H9 (cell line): ENCODE results near the gene RCAN1. TPM values are rescaled to one million over a fixed set of nuclear protein-coding genes. Genes with fewer than 3 reads are reported as not detected.

Experiments used
- DNase-seq: peaks from one replicate; pipeline ENCODE4 v3.0.0-alpha.2; 2017
- H2AFZ ChIP-seq: one replicate; pipeline ENCODE4 v1.6.1; 2013; ENCODE audit warnings: mild to moderate bottlenecking, low read length, control low read depth, moderate library complexity
- H2AK5ac ChIP-seq: 2 replicates; pipeline ENCODE4 v1.6.1; 2013; ENCODE audit warnings: low read length, control low read depth, mixed read lengths; ENCODE audit not compliant: insufficient read length
- H2BK120ac ChIP-seq: one replicate; pipeline ENCODE4 v1.6.1; 2013; ENCODE audit warnings: low read depth, mild to moderate bottlenecking, low read length, control low read depth, inconsistent platforms; ENCODE audit not compliant: poor library complexity, severe bottlenecking
- H2BK12ac ChIP-seq: 2 replicates; pipeline ENCODE4 v1.6.1; 2013; ENCODE audit warnings: low read length, control low read depth, mixed read lengths, low read depth; ENCODE audit not compliant: insufficient read length
- H2BK15ac ChIP-seq: 2 replicates; pipeline ENCODE4 v1.6.1; 2013; ENCODE audit warnings: low read depth, low read length, control low read depth
- H2BK20ac ChIP-seq: one replicate; pipeline ENCODE4 v1.6.1; 2013; ENCODE audit warnings: low read depth, mild to moderate bottlenecking, low read length, control low read depth, inconsistent platforms; ENCODE audit not compliant: poor library complexity, severe bottlenecking
- H2BK5ac ChIP-seq: 2 replicates; pipeline ENCODE4 v1.6.1; 2013; ENCODE audit warnings: low read length, control low read depth, mixed read lengths; ENCODE audit not compliant: insufficient read length
- H3K14ac ChIP-seq: 2 replicates; pipeline ENCODE4 v1.6.1; 2013; ENCODE audit warnings: low read length, control low read depth; ENCODE audit not compliant: insufficient read depth
- H3K18ac ChIP-seq: 2 replicates; pipeline ENCODE4 v1.6.1; 2013; ENCODE audit warnings: low read depth, mild to moderate bottlenecking, mixed read lengths, low read length, control low read depth; ENCODE audit not compliant: insufficient read length
- H3K23ac ChIP-seq: 2 replicates; pipeline ENCODE4 v1.6.1; 2013; ENCODE audit warnings: low read length, control low read depth, mixed read lengths, low read depth; ENCODE audit not compliant: insufficient read length
- H3K23me2 ChIP-seq: 2 replicates; pipeline ENCODE4 v1.6.1; 2013; ENCODE audit warnings: low read depth, mild to moderate bottlenecking, mixed read lengths, low read length, control low read depth; ENCODE audit not compliant: insufficient read length, poor library complexity, severe bottlenecking
- H3K27ac ChIP-seq: 2 replicates; pipeline ENCODE4 v1.5.1; 2013; ENCODE audit warnings: low read length, control low read depth, mixed read lengths, low read depth; ENCODE audit not compliant: insufficient read length
- H3K27me3 ChIP-seq: 2 replicates; pipeline ENCODE4 v1.6.1; 2013; ENCODE audit warnings: low read length, control low read depth, inconsistent platforms; ENCODE audit not compliant: insufficient read depth
- H3K4ac ChIP-seq: 2 replicates; pipeline ENCODE4 v1.6.1; 2013; ENCODE audit warnings: low read depth, mild to moderate bottlenecking, control low read depth, inconsistent platforms, low read length, moderate library complexity
- H3K4me1 ChIP-seq: 2 replicates; pipeline ENCODE4 v1.6.1; 2013; ENCODE audit warnings: low read length, control low read depth, inconsistent platforms; ENCODE audit not compliant: insufficient read depth
- H3K4me2 ChIP-seq: 2 replicates; pipeline ENCODE4 v1.6.1; 2013; ENCODE audit warnings: low read length, control low read depth, mixed read lengths; ENCODE audit not compliant: insufficient read length, insufficient read depth
- H3K56ac ChIP-seq: 2 replicates; pipeline ENCODE4 v1.6.1; 2013; ENCODE audit warnings: low read depth, mild to moderate bottlenecking, mixed read lengths, low read length, control low read depth; ENCODE audit not compliant: insufficient read length
- H3K79me1 ChIP-seq: 2 replicates; pipeline ENCODE4 v1.6.1; 2013; ENCODE audit warnings: low read depth, mild to moderate bottlenecking, moderate library complexity, low read length, control low read depth, inconsistent platforms; ENCODE audit not compliant: insufficient read depth, poor library complexity, severe bottlenecking
- H3K79me2 ChIP-seq: 2 replicates; pipeline ENCODE4 v1.6.1; 2013; ENCODE audit warnings: low read length, control low read depth, inconsistent platforms; ENCODE audit not compliant: insufficient read depth
- H3K9ac ChIP-seq: 2 replicates; pipeline ENCODE4 v1.6.1; 2013; ENCODE audit warnings: low read length, control low read depth, mixed read lengths; ENCODE audit not compliant: insufficient read length; ENCODE audit errors: extremely low read depth
- H3K9me3 ChIP-seq: one replicate; pipeline ENCODE4 v1.6.1; 2013; ENCODE audit warnings: low read depth, low read length, inconsistent platforms; ENCODE audit not compliant: control insufficient read depth
- H3T11ph ChIP-seq: one replicate; pipeline ENCODE4 v1.6.1; 2013; ENCODE audit warnings: mild to moderate bottlenecking, low read length, control low read depth, inconsistent platforms
- H4K20me1 ChIP-seq: one replicate; pipeline ENCODE4 v1.6.1; 2013; ENCODE audit not compliant: control insufficient read depth, insufficient read length, insufficient read depth
- H4K5ac ChIP-seq: 2 replicates; pipeline ENCODE4 v1.6.1; 2013; ENCODE audit warnings: low read depth, mild to moderate bottlenecking, mixed read lengths, low read length, control low read depth; ENCODE audit not compliant: insufficient read length
- H4K8ac ChIP-seq: replicated peaks from 2 replicates; pipeline ENCODE4 v1.6.1; 2013; ENCODE audit warnings: low read length, control low read depth, mixed read lengths, low read depth; ENCODE audit not compliant: insufficient read length
- H4K91ac ChIP-seq: 2 replicates; pipeline ENCODE4 v1.6.1; 2013; ENCODE audit warnings: low read depth, mild to moderate bottlenecking, moderate library complexity, mixed read lengths, low read length, control low read depth; ENCODE audit not compliant: insufficient read length
- H3K27ac Mint-ChIP-seq, 3 experiments: 2 replicates in 2 of 3; 3 replicates in 1 of 3; pipeline ENCODE4 v1.8.0; 2020 to 2021; ENCODE audit warnings: mixed read lengths in 3 of 3, mild to moderate bottlenecking in 1 of 3, moderate library complexity in 1 of 3
- H3K27me3 Mint-ChIP-seq: 2 replicates; pipeline ENCODE4 v1.8.0; 2021; ENCODE audit warnings: low read depth, mild to moderate bottlenecking, moderate library complexity, mixed read lengths
- H3K36me3 Mint-ChIP-seq, 3 experiments: 2 replicates in 2 of 3; 3 replicates in 1 of 3; pipeline ENCODE4 v1.8.0; 2020 to 2021; ENCODE audit warnings: low read depth in 3 of 3, mixed read lengths in 3 of 3; ENCODE audit not compliant: insufficient read depth in 1 of 3
- H3K4me1 Mint-ChIP-seq, 2 experiments: 2 replicates each; pipeline ENCODE4 v1.8.0; 2020; ENCODE audit warnings: mixed read lengths in 2 of 2
- H3K4me3 Mint-ChIP-seq, 2 experiments: 2 replicates in 1 of 2; 3 replicates in 1 of 2; pipeline ENCODE4 v1.8.0; 2020 to 2021; ENCODE audit warnings: mild to moderate bottlenecking in 2 of 2, mixed read lengths in 2 of 2, moderate library complexity in 1 of 2
- H3K9me3 Mint-ChIP-seq, 2 experiments: 2 replicates in 1 of 2; 3 replicates in 1 of 2; pipeline ENCODE4 v1.8.0; 2020; ENCODE audit warnings: mild to moderate bottlenecking in 2 of 2, mixed read lengths in 2 of 2, moderate library complexity in 1 of 2
- WGBS: extraction: QIAGEN DNeasy Blood & Tissue Kit; methylation state at CpG from one replicate; pipeline ENCODE4 v1.1.7; 2013; ENCODE audit warnings: missing lambda C conversion rate, low lambda C conversion rate, mixed read lengths; ENCODE audit not compliant: insufficient read length; ENCODE audit errors: extremely low coverage; 5-methylcytosine and 5-hydroxymethylcytosine counted together
- total RNA-seq: library from RNA; stranded (reverse); gene quantifications from 2 replicates; pipeline ENCODE4 v1.2.1, GENCODE V29; 2021
- TF ChIP-seq, protein P1 (sequence below): fragments of 200-600 bp; sonication (generic); conservative IDR thresholded peaks from 3 replicates; pipeline ENCODE4 v1.8.0; 2021; ENCODE audit warnings: antibody characterized with exemption, mild to moderate bottlenecking

Gene RCAN1
- total RNA-seq, 1 experiment from 2014 or later, result 7.0 TPM

- peaks cover 6 to 14% (median 8%) of the 10 kb centered on the region in 3 experiments for H3K36me3 Mint-ChIP-seq
- no CpG with 5 or more reads among the region's 9 CpGs for WGBS
- Histone ChIP-seq H3K56ac (no peak overlapping the region), H3K9me3 (no peaks in the 10 kb centered on the region), H3T11ph (no peak overlapping the region), H3K79me2 (no peaks in the 10 kb centered on the region), H2AFZ (no peak overlapping the region), H2BK15ac (no peak overlapping the region), H4K5ac (no peak overlapping the region), H4K8ac (no peak overlapping the region), H2BK12ac (no peak overlapping the region), H3K14ac (no peak overlapping the region), H2BK5ac (no peak overlapping the region), H3K4me1 (no peaks in the 10 kb centered on the region), H3K27ac (no peak overlapping the region), H2AK5ac (no peak overlapping the region), H3K23ac (no peak overlapping the region), H3K4ac (no peak overlapping the region), H3K79me1 (no peaks in the 10 kb centered on the region), H4K91ac (no peak overlapping the region), H3K27me3 (no peaks in the 10 kb centered on the region), H3K4me2 (no peak overlapping the region), H2BK20ac (no peak overlapping the region), H3K9ac (no peak overlapping the region), H2BK120ac (no peak overlapping the region), H3K23me2 (no peaks in the 10 kb centered on the region), H4K20me1 (no peaks in the 10 kb centered on the region), H3K18ac (no peak overlapping the region)
- DNase-seq, result no peak
- peaks cover 16 to 17% of the 10 kb centered on the region in 2 experiments for H3K9me3 Mint-ChIP-seq
- no peak overlapping the region for H3K4me3 Mint-ChIP-seq
- H3K27ac Mint-ChIP-seq, result no peak overlapping the region
- peaks cover 9 to 11% of the 10 kb centered on the region in 2 experiments for H3K4me1 Mint-ChIP-seq
- TF ChIP-seq, protein P1, sequence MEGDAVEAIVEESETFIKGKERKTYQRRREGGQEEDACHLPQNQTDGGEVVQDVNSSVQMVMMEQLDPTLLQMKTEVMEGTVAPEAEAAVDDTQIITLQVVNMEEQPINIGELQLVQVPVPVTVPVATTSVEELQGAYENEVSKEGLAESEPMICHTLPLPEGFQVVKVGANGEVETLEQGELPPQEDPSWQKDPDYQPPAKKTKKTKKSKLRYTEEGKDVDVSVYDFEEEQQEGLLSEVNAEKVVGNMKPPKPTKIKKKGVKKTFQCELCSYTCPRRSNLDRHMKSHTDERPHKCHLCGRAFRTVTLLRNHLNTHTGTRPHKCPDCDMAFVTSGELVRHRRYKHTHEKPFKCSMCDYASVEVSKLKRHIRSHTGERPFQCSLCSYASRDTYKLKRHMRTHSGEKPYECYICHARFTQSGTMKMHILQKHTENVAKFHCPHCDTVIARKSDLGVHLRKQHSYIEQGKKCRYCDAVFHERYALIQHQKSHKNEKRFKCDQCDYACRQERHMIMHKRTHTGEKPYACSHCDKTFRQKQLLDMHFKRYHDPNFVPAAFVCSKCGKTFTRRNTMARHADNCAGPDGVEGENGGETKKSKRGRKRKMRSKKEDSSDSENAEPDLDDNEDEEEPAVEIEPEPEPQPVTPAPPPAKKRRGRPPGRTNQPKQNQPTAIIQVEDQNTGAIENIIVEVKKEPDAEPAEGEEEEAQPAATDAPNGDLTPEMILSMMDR, result no peak
- peaks cover 2% of the 10 kb centered on the region for H3K27me3 Mint-ChIP-seq
Observed at GRCh38 chr21:34553151-34553952, 61.6 kb downstream of the RCAN1 start.
